Adrenal gland (tissue), 12 donors: ENCODE measurements around the gene NADSYN1. TPM values are rescaled to one million over a fixed set of nuclear protein-coding genes. Genes with fewer than 3 reads are reported as not detected.

Experiments used
- DNase-seq, 7 donors: peaks; one replicate each; pipeline ENCODE4 v3.0.0-alpha.2; 2019 to 2020
- H3K27ac ChIP-seq, 5 donors: fragments of 200-600 bp; sonication (generic) in 4 of 5; 1 replicate in 3 of 5; 2 replicates in 2 of 5; pipeline versions ENCODE4 v1.5.1 to v1.8.0; 2016 to 2020; ENCODE audit warnings: mild to moderate bottlenecking in 1 of 5
- H3K27me3 ChIP-seq: fragments of 200-600 bp; 2 replicates; pipeline ENCODE4 v1.8.0; 2021
- H3K36me3 ChIP-seq, 2 donors: fragments of 200-600 bp; replicated peaks in 1 of 2; 1 replicate in 1 of 2; 2 replicates in 1 of 2; pipeline versions ENCODE4 v1.5.1 to v1.8.0; 2018 to 2022
- H3K4me1 ChIP-seq, 2 donors: fragments of 200-600 bp; replicated peaks in 1 of 2; 1 replicate in 1 of 2; 2 replicates in 1 of 2; pipeline versions ENCODE4 v1.5.1 to v1.8.0; 2018 to 2021
- H3K4me3 ChIP-seq, 4 donors: fragments of 200-600 bp; sonication (generic) in 3 of 4; one replicate each; pipeline ENCODE4 v1.5.1; 2016 to 2018
- H3K9me3 ChIP-seq, 3 donors: fragments of 200-600 bp; sonication (generic) in 1 of 3; replicated peaks in 1 of 3; 1 replicate in 2 of 3; 2 replicates in 1 of 3; pipeline versions ENCODE4 v1.5.1 to v1.8.0; 2016 to 2021
- CTCF ChIP-seq, 6 experiments: fragments of 450-650 bp in 4 of 6; fragments of 200-600 bp in 2 of 6; sonication (generic) in 1 of 6; IDR thresholded peaks; 1 replicate in 5 of 6; 2 replicates in 1 of 6; pipeline versions ENCODE4 v1.5.1 to v1.8.0; 2016 to 2021; ENCODE audit warnings: antibody characterized with exemption in 6 of 6, mild to moderate bottlenecking in 2 of 6, moderate library complexity in 1 of 6
- POLR2A ChIP-seq, 2 donors: fragments of 450-650 bp; IDR thresholded peaks; one replicate each; pipeline ENCODE4 v1.6.1; 2017; ENCODE audit warnings: antibody characterized with exemption in 2 of 2, mild to moderate bottlenecking in 2 of 2, moderate library complexity in 1 of 2
- WGBS, 4 donors: extraction: QIAGEN DNeasy Blood & Tissue Kit in 2 of 4; methylation state at CpG; one replicate each; pipeline versions ENCODE4 v1.1.5 to v1.1.7; 2013 to 2017; 5-methylcytosine and 5-hydroxymethylcytosine counted together
- intact Hi-C, 2 donors: fragments of 100-400 bp; cut with DNase I; formaldehyde crosslinking; loops; one replicate each; pipeline versions ENCODE4 v1.14.1 to v1.15.0; 2022 to 2023
- polyA plus RNA-seq, 3 donors: library from polyadenylated mRNA; stranded (reverse); fragments of 200-250 nt in 2 of 3; fragments of 350-450 nt in 1 of 3; fragmentation: Illumina TruSeq in 1 of 3; extraction: RNeasy Lipid Tissue Mini Kit (QIAGEN cat#74804) in 1 of 3; gene quantifications; one replicate each; pipeline ENCODE4 v1.2.3, GENCODE V29; 2013 to 2014
- total RNA-seq, 9 donors: library from RNA; depleted of rRNA in 4 of 9; stranded (reverse); fragments of >200 nt in 4 of 9; fragments of 120-200 nt in 1 of 9; fragmentation: NEBNext Ultra II Directional in 1 of 9; extraction: Animal tissue kit (Norgen Biotek cat#: 25700) in 1 of 9; gene quantifications; one replicate each; pipeline versions ENCODE4 v1.1.0 to v1.2.4, GENCODE V29; 2013 to 2023
- donor health status: healthy with polysubstance abuse.
- donor health status: Bipolar disorder and iron deficiency.
- donor health status: DM: yes; HTN: yes; CAD: no.
- donor health status: DM: no; HTN: no; CAD: no.
- donor health status: DM: no; HTN: no; CAD: no.
- donor health status: DM: yes; HTN: yes; CAD: no.

NADSYN1 gene
- total and polyA plus RNA-seq, 12 donors: 37.1 to 128 (median 58.5) TPM

GRCh38 chr11:71499125-71499524 lies 46.1 kb downstream of the NADSYN1 start:
- WGBS, 4 donors: 77 to 85% (median 82%) methylated on average over 12 to 13 of the region's 13 CpGs
- no peak overlapping the region for H3K4me3 ChIP-seq
- intact Hi-C loops: no loop called here
- H3K27me3 ChIP-seq: no peaks in the 10 kb centered on the region
- H3K27ac ChIP-seq: peak overlapping the region in 1 of 5 donors; percentile 29
- DNase-seq: peak in 2 of 7 donors; percentile 7 to 28
- H3K4me1 ChIP-seq: no peaks in the 10 kb centered on the region
- H3K36me3 ChIP-seq: peaks cover 0 to 41% of the 10 kb centered on the region in 2 donors
- no peaks in the 10 kb centered on the region for H3K9me3 ChIP-seq
- TF ChIP-seq POLR2A (IDR thresholded peaks at IDR 0.05): no peak
- TF ChIP-seq CTCF (IDR thresholded peaks at IDR 0.05): no peak

- no peak overlapping the region for H3K27ac ChIP-seq
- no peak overlapping the region for H3K4me3 ChIP-seq
- TF ChIP-seq CTCF (IDR thresholded peaks at IDR 0.05) (no peak), POLR2A (IDR thresholded peaks at IDR 0.05) (no peak)
- WGBS, 4 donors: 53 to 63% (median 58%) methylated on average over 6 of the region's 6 CpGs
- intact Hi-C loops: no loop called here
- peak in 5 of 7 donors; percentile 35 to 56 (median 52) for DNase-seq
- peaks cover 0 to 40% of the 10 kb centered on the region in 2 donors for H3K36me3 ChIP-seq
- no peaks in the 10 kb centered on the region for H3K27me3 ChIP-seq
- no peaks in the 10 kb centered on the region for H3K9me3 ChIP-seq
- no peaks in the 10 kb centered on the region for H3K4me1 ChIP-seq
Observed at GRCh38 chr11:71499546-71499945, 46.5 kb downstream of the NADSYN1 start.

- Histone ChIP-seq H3K4me3 (no peak overlapping the region), H3K27ac (no peak overlapping the region), H3K27me3 (no peaks in the 10 kb centered on the region), H3K4me1 (no peaks in the 10 kb centered on the region), H3K9me3 (no peaks in the 10 kb centered on the region), H3K36me3 (peaks cover 0 to 40% of the 10 kb centered on the region in 2 donors)
- TF ChIP-seq POLR2A (IDR thresholded peaks at IDR 0.05): no peak
- 47 to 80% (median 54%) methylated on average over 1 to 6 of the region's 6 CpGs for WGBS, 4 donors
- intact Hi-C loops: no loop called here
- peak; percentile 49 to 71 (median 60) for DNase-seq
Observed at GRCh38 chr11:71500601-71501021, 47.6 kb downstream of the NADSYN1 start.

GRCh38 chr11:71501071-71501985 lies 48.3 kb downstream of the NADSYN1 start:
- no peak for TF ChIP-seq CTCF (IDR thresholded peaks at IDR 0.05)
- no peak for TF ChIP-seq POLR2A (IDR thresholded peaks at IDR 0.05)
- intact Hi-C loops: no loop called here
- peaks cover 0 to 40% of the 10 kb centered on the region in 2 donors for H3K36me3 ChIP-seq
- no peaks in the 10 kb centered on the region for H3K27me3 ChIP-seq
- H3K9me3 ChIP-seq: no peaks in the 10 kb centered on the region
- H3K4me1 ChIP-seq: no peaks in the 10 kb centered on the region
- peak in 1 of 7 donors; percentile 21 for DNase-seq
- H3K27ac ChIP-seq: no peak overlapping the region
- no peak overlapping the region for H3K4me3 ChIP-seq
- WGBS, 4 donors: 93 to 96% (median 93%) methylated on average over 17 to 30 of the region's 30 CpGs
